Limb (tissue), 2 donors: ENCODE measurements around the gene EML6.

Experiments
- DNase-seq, 2 donors: peaks; one replicate each; pipeline ENCODE4 v3.0.0-alpha.2; 2016; ENCODE audit errors: extremely low spot score in 2 of 2

Gene EML6

GRCh38 chr2:54995553-54995952 lies 272.1 kb downstream of the EML6 start:
- DNase-seq, result no peak

DNA sequence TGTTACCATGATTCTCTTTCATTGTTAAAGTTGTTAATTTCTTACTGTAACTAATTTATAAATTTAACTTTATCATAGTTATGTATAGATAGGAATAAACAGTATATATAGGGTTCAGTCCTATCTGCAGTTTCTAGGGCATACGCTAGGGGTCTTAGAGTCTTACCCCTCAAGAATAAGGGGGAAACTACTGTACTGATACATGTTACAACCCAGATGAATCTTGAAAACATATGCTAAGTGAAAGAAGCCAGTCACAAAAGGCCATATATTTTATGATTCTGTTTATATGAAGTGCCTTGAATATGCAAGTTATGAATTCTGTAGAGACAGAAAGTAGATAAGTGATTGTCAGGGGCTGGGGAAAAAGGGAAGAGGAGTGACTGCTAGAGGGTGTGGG lies 274.4 kb downstream of the EML6 start:
- no peak for DNase-seq

- peak; percentile 36 to 70 for DNase-seq
Observed at GRCh38 chr2:54999182-54999581, 275.7 kb downstream of the EML6 start.

GRCh38 chr2:55000341-55000740 lies 276.9 kb downstream of the EML6 start:
- no peak for DNase-seq

DNA sequence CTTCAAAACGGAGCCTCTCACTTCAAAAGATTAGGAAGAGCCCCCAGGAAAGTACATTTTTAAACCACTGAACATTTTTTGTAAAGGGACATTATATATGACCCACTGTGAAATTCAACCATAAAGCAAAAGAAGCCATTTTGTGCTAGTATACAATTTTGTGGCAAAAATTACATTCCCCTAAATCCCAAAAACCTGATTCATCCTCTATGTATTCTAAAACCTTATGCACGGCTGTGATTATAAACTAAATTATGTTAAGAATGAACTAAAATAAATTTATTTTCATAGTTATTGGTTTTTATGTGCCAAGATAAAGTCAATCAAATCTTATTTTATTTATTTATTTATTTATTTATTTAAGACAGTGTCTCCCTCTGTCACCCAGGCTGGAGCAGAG lies 278.3 kb downstream of the EML6 start:
- DNase-seq, result no peak

- no peak for DNase-seq
Observed at GRCh38 chr2:55003706-55004639, 280.5 kb downstream of the EML6 start.

DNA sequence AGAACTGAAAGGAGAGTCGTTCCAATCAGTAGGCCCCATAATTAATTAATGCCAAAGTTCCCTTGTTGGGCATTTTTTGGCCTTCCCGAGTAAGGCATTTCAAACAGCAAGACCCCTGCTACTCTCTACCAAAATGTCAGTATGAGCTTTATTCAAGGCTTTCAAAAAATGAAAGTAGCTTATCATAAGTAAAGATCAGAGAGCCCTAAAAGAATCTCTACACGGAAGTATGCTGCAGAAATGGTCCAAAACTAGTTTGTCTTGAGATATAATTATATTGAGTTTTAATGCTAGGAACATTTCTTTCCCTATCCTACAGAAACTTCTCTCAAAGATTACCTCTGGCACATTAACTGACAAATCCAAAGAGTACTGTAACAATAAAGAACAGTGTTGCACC lies 282.8 kb downstream of the EML6 start:
- no peak for DNase-seq

DNA sequence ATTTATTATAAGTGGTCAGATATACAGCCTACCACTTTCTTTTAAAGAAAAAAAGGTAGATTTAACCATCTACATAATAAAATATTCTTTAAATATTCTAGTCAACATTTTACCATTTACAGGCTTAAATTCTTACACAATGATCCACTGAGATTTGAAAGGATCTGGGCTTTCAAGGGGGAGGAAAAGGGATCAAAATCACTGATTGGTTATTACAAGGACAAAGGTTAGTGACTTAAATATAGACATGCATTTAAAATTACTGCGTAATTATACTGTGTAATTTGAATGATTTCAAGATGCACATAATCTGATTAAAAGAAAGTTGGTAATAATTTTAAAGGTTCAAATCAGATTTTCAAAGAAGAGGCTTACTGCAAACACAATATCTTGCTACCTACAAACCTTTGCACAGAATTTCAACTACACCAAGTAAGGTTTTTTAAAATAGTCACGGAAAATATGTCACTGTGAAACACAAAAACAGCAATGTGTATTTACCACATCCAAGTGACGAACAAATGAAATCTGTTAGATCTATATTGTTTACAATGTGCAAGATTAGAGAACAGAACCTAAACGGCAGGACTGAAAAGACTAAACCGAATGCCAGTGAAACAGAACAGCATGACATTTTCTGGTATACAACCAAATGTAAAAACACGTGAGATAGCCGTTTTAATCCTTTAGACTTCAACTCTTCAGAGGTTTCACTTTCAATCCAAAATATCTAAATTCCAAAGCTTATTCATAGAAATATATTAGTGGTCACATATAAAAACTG lies 286.0 kb downstream of the EML6 start:
- no peak for DNase-seq

GRCh38 chr2:55010149-55010591 lies 286.7 kb downstream of the EML6 start:
- DNase-seq, result peak in 1 of 2 donors; percentile 34

GRCh38 chr2:55010915-55011314 lies 287.5 kb downstream of the EML6 start:
- no peak for DNase-seq

DNA sequence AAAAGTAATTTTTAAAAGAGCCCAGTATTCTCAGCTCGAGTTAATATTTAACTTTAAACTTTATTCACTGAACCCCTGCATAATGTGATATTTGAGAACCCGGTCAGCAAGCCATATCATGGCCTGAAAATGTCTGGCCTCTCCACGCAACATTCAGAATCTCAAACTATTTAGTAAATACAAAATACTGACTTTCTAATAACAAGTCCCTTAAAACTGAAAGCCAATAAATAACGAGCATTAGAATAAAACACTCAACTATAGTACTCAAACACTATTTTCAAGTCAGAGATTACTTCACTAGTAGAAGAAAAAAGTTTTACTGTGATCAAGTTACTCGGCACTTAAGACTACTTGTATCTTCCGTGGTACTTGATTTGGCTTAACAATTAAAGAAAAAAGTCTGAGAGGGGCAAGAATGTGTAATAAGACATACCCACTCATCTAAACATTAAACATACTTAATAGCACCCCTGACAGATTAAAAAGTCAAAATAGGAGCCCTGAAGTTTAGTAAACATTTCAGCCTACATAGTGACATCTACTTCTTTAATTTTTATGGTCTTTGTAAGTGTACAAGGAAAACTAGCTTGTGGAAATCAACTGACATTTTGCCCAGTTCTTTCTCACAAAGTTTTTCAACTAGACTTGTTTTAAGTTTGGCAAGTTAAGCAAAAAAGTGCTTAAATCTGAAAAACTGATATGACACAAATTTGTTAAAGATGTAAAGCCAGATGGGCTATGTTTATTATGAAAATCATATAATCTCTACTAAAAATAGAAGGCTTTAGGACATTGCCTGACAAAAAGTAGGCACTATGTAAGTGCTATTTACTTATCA lies 288.6 kb downstream of the EML6 start:
- no peak for DNase-seq

- DNase-seq, result no peak
Observed at GRCh38 chr2:55012672-55013484, 289.4 kb downstream of the EML6 start.

DNA sequence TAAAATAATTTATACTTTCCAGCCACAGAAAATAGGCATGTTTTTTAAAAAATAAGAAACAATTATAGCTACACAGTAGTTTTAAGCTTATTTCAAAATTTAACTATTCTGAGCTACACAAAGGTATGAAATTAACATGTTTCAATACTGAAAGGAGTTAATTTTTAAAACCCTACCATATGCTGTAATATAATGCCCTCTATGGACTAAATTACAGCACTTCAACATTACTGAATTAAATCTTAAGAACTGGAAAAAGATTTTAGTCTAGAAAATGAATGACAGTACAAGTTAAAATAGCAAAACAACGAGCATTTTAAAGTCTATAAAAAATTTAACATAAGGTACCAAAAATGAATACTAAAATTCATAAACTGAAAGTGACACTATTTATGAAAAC lies 290.5 kb downstream of the EML6 start:
- no peak for DNase-seq

DNA sequence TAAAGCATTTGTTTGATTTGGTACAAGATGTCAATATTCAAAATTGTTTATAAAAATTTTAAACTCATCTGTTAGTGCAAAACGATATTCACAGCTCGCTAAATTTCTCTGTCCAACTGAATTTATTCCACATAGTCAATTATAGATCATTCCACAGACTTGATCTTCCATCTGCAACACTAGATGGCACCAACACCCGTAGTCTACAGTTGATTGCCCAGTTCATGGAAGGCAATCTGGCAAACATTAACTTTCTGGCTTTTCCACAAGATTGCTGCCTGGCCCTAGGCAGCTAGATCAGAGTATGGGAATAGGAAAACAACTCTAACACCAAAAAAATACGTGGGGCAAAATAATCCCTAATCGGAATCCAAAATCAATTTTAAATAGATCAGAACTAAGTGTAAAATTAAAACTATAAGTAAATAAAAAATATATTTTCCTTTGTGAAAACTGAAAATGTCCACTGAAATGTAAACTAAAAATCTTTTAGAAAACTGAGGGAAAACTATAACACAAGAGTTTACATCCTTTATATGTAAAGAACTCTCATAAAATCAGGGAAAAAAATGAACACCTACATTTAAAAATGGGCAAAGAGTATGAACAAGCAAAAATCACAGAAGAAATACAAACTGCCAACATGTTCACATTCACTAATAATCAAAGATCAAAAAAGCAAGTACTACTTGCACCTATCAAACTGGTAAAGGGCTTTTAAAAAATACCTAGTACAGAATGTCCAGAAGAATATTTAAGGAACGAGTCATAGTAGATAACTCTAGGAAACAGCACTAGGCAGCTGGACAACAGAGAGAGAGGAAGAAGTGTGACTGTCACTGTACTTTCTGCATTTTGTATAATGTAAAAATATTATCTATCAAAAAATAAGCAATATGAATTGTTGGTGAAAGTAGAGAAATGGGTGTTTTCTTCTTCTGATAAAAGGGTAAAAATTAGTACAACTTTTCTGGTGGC lies 291.8 kb downstream of the EML6 start:
- peak in 1 of 2 donors; percentile 42 for DNase-seq

GRCh38 chr2:55017428-55017827 lies 294.0 kb downstream of the EML6 start:
- no peak for DNase-seq

GRCh38 chr2:55017880-55018279 lies 294.4 kb downstream of the EML6 start:
- DNase-seq, result no peak

DNA sequence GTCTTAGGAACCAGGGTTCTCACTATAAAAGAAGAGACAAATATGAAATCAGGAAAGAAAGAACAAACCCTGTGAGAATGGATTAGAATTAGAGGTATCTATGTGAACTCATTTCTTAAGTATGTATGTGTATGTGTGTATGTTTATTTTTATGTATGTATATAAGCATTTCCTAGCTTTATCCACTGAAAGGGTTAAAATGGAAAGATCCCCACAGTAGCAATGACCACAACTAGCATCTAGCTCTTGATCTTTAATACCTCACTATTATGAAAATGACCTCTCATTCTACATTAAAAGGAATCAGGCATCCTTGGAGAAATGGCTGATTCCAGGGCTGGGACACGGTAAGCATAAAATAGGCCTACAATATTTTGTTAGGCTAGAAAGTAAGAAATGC lies 295.2 kb downstream of the EML6 start:
- no peak for DNase-seq

GRCh38 chr2:55019526-55020258 lies 296.2 kb downstream of the EML6 start:
- DNase-seq, result no peak
